HG03159 (cell line): Measurements from ENCODE around the gene CDK8.

Experiments used
- ATAC-seq: cut with Tn5 transposase; IDR thresholded peaks from one replicate; pipeline ENCODE4 v1.9.1; 2021; ENCODE audit warnings: mild to moderate bottlenecking, moderate library complexity; ENCODE audit not compliant: unreplicated experiment

Gene CDK8

GRCh38 chr13:26379831-26380230, 125.9 kb downstream of the CDK8 start:
- no peak for ATAC-seq

- ATAC-seq = no peak
Measured at GRCh38 chr13:26380930-26381329, 127.0 kb downstream of the CDK8 start.

- no peak for ATAC-seq
Measured at GRCh38 chr13:26382366-26382765, 128.4 kb downstream of the CDK8 start.

- no peak for ATAC-seq
Measured at GRCh38 chr13:26382835-26383234, 128.9 kb downstream of the CDK8 start.

GRCh38 chr13:26384587-26384986, 130.7 kb downstream of the CDK8 start:
- no peak for ATAC-seq

- no peak for ATAC-seq
Measured at GRCh38 chr13:26386026-26386425, 132.1 kb downstream of the CDK8 start.

GRCh38 chr13:26390203-26390602, 136.3 kb downstream of the CDK8 start:
- no peak for ATAC-seq

GRCh38 chr13:26400545-26400944, 146.6 kb downstream of the CDK8 start:
- no peak for ATAC-seq

GRCh38 chr13:26401069-26401468, 147.1 kb downstream of the CDK8 start:
- no peak for ATAC-seq

- no peak for ATAC-seq
Measured at GRCh38 chr13:26401578-26402021, 147.7 kb downstream of the CDK8 start.

GRCh38 chr13:26406791-26407190, 152.9 kb downstream of the CDK8 start:
- ATAC-seq = no peak

- ATAC-seq = no peak
Measured at GRCh38 chr13:26411206-26411605, 157.3 kb downstream of the CDK8 start.

- ATAC-seq = no peak
Measured at GRCh38 chr13:26412263-26412662, 158.3 kb downstream of the CDK8 start.

GRCh38 chr13:26412936-26413716, 159.2 kb downstream of the CDK8 start:
- ATAC-seq = no peak

GRCh38 chr13:26420282-26420960, 166.5 kb downstream of the CDK8 start:
- no peak for ATAC-seq

- ATAC-seq = no peak
Measured at GRCh38 chr13:26422036-26422435, 168.1 kb downstream of the CDK8 start.

- ATAC-seq = no peak
Measured at GRCh38 chr13:26423629-26424028, 169.7 kb downstream of the CDK8 start.

- ATAC-seq = no peak
Measured at GRCh38 chr13:26424181-26424580, 170.3 kb downstream of the CDK8 start.

- no peak for ATAC-seq
Measured at GRCh38 chr13:26425443-26426358, 171.8 kb downstream of the CDK8 start.

- ATAC-seq = no peak
Measured at GRCh38 chr13:26433776-26434175, 179.8 kb downstream of the CDK8 start.

GRCh38 chr13:26435171-26435570, 181.2 kb downstream of the CDK8 start:
- ATAC-seq = no peak
